T-helper 2 cell treated with Interferon-gamma antibody and Interleukin-4, amounts not matched to agents 5 μg/mL and 100 μg/mL, for 36 hours (primary cell): ENCODE measurements around the gene HDAC2.
"Not testable (repeated sequence)": the region's sequence is repeated elsewhere in the genome, so short reads cannot be mapped to it uniquely, and the experiment has no call there.

Experiments
- DNase-seq: peaks from one replicate; pipeline ENCODE4 v3.0.0; 2021; ENCODE audit warnings: low spot score
- H3K27ac Mint-ChIP-seq: one replicate; pipeline ENCODE4 v1.8.0; 2021; ENCODE audit warnings: mild to moderate bottlenecking, mixed read lengths
- H3K27me3 Mint-ChIP-seq: one replicate; pipeline ENCODE4 v1.8.0; 2021; ENCODE audit warnings: low read depth, mixed read lengths
- H3K36me3 Mint-ChIP-seq: one replicate; pipeline ENCODE4 v1.8.0; 2021; ENCODE audit warnings: low read depth, mixed read lengths
- H3K4me1 Mint-ChIP-seq: one replicate; pipeline ENCODE4 v1.8.0; 2021; ENCODE audit warnings: low read depth, mixed read lengths
- H3K4me3 Mint-ChIP-seq: one replicate; pipeline ENCODE4 v1.8.0; 2022; ENCODE audit warnings: mild to moderate bottlenecking, moderate library complexity, mixed read lengths
- H3K9me3 Mint-ChIP-seq: one replicate; pipeline ENCODE4 v1.8.0; 2021; ENCODE audit warnings: mixed read lengths

HDAC2 gene

GRCh38 chr6:113920663-113921267 lies 50.2 kb downstream of the HDAC2 start:
- Mint-ChIP-seq H3K4me3 (peak overlapping the region; percentile 18), H3K4me1 (peaks cover 11% of the 10 kb centered on the region), H3K27ac (no peak overlapping the region), H3K9me3 (no peaks in the 10 kb centered on the region), H3K36me3 (no peaks in the 10 kb centered on the region), H3K27me3 (peaks cover 8% of the 10 kb centered on the region)
- no peak for DNase-seq

DNA sequence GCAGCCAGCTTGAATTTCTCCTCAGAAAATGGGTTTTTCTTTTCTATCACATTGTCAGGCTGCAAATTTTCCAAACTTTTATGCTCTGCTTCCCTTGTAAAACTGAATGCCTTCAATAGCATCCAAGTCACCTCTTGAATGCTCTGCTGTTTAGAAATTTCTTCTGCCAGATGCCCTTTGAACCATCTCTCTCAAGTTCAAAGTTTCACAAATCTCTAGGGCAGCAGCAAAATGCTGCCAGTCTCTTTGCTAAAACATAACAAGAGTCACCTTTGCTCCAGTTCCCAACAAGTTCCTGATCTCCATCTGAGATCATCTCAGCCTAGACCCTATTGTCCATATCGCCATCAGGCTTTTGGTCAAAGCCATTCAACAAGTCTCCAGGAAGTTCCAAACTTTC lies 60.7 kb downstream of the HDAC2 start:
- not testable (repeated sequence) for DNase-seq, H3K27ac Mint-ChIP-seq, H3K4me3 Mint-ChIP-seq, H3K4me1 Mint-ChIP-seq, H3K9me3 Mint-ChIP-seq, H3K36me3 Mint-ChIP-seq
- H3K27me3 Mint-ChIP-seq, result peaks cover 20% of the 10 kb centered on the region

- no peak overlapping the region for H3K27ac Mint-ChIP-seq
- H3K4me3 Mint-ChIP-seq, result no peak overlapping the region
- H3K27me3 Mint-ChIP-seq, result peaks cover 13% of the 10 kb centered on the region
- peaks cover 2% of the 10 kb centered on the region for H3K4me1 Mint-ChIP-seq
- no peak for DNase-seq
- no peaks in the 10 kb centered on the region for H3K36me3 Mint-ChIP-seq
- no peaks in the 10 kb centered on the region for H3K9me3 Mint-ChIP-seq
These were observed 61.6 kb downstream of the HDAC2 start for GRCh38 chr6:113909224-113909856.

DNA sequence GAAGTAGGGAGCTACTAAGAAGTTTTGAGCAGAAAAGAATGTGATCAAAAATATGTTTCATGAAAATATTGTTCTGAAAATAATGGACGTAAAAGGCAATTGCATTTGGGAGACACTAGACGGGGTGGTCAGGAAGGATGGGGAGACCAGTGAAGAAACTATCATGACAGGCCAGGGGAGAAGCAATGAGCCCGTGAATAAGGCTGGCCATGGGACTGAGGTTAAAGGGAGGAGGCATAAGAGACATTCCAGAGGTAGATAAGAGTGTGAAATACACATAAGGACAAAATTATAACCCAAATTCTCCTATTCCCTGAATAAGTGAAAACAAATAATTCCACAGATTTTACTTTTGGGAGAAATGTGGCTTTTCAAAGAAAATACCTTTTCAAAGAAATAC lies 62.1 kb downstream of the HDAC2 start:
- Mint-ChIP-seq H3K36me3 (no peaks in the 10 kb centered on the region), H3K4me1 (peaks cover 2% of the 10 kb centered on the region), H3K27me3 (peaks cover 9% of the 10 kb centered on the region), H3K27ac (no peak overlapping the region), H3K4me3 (no peak overlapping the region), H3K9me3 (no peaks in the 10 kb centered on the region)
- no peak for DNase-seq

DNA sequence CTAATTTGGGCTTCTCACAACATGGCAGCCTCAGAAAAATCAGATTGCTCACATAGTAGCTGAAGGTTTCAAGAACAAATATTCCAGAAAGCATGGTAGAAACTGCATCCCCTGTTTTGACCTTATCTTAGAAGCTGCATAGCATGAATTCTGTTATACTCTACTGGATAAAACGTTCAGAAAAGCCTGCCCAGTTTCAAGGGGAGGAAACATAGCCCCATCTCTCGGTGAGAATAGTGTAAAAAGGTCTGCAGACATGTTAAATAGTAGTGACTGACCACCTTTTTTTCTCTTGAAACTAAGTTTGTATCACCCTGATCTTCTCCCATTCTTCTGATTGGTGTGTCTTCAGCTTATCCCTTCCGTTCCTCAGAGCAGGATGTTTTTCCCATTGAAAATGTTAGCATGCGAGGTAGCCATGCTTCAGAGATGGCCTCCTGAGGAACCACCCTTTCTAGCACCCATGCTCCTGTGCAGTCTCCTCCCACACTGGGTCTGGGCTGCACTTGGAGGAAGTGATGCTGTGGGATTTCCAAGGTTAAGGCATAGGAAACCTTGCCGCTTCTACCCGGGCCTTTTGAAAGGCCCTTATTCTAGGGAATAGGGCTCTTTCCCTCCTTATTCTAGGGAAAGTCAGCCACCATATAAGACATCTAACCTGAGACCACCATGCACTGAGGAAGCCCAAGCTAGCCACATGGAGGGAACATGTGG lies 63.7 kb downstream of the HDAC2 start:
- H3K4me3 Mint-ChIP-seq, result no peak overlapping the region
- H3K27ac Mint-ChIP-seq, result no peak overlapping the region
- no peaks in the 10 kb centered on the region for H3K36me3 Mint-ChIP-seq
- DNase-seq, result no peak
- H3K4me1 Mint-ChIP-seq, result peaks cover 2% of the 10 kb centered on the region
- H3K27me3 Mint-ChIP-seq, result peaks cover 4% of the 10 kb centered on the region
- no peaks in the 10 kb centered on the region for H3K9me3 Mint-ChIP-seq

DNA sequence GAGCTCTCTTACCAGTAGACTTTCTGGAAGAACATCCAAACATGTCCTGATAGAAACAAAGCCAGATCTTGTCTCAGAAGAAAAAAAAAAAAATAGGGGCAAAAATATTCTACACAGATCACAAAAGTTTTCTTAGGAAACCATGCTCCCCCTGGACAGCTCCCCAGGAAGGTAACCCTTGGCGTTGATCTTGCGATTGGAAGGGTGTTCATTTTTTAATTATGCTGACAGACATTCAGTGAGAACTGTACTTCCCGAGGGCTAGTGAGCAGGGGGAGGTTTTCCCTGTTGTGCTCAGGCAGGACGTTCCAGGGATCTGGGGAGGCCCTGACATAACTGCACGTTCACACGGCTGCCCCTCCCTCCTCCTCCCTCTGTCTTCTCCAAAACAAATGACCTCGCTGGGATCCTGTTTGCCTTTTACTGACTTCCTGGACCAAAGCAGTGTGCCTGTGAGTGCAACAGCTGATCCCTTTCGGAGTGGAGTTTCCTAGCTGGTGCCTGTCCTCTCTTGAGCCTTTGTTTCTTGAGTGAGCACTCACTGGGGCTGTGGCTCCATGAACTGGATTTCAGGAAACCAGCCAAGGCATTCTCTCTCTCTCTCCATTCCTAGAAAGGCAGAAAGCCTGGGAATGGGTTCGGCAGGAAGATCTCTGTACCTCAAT lies 67.2 kb downstream of the HDAC2 start:
- Mint-ChIP-seq H3K27ac (no peak overlapping the region), H3K36me3 (no peaks in the 10 kb centered on the region), H3K27me3 (no peaks in the 10 kb centered on the region), H3K9me3 (no peaks in the 10 kb centered on the region), H3K4me1 (no peaks in the 10 kb centered on the region), H3K4me3 (no peak overlapping the region)
- no peak for DNase-seq

DNA sequence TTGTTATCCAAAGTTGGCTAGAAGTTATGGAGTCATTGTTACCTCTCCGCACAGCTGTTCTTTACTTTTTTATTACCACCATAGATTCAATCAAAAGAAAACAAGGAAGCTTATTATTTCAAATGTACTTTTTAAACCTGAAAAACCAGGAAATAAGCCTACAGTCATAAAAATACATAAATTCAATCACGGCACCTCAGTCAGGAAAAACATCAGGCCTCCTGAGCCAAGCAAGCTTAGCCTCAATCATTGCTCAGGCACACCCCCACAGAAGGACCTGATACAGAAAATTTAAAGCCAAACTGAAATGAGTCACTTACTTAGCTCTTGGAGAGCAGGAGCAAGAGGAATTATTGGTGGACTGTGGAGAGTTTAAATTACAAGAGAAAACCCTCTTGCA lies 69.5 kb downstream of the HDAC2 start:
- no peaks in the 10 kb centered on the region for H3K4me1 Mint-ChIP-seq
- H3K4me3 Mint-ChIP-seq, result no peak overlapping the region
- no peaks in the 10 kb centered on the region for H3K27me3 Mint-ChIP-seq
- no peaks in the 10 kb centered on the region for H3K36me3 Mint-ChIP-seq
- DNase-seq, result no peak
- no peak overlapping the region for H3K27ac Mint-ChIP-seq
- no peaks in the 10 kb centered on the region for H3K9me3 Mint-ChIP-seq

- Mint-ChIP-seq H3K4me3 (no peak overlapping the region), H3K36me3 (no peaks in the 10 kb centered on the region), H3K27me3 (peaks cover 2% of the 10 kb centered on the region), H3K9me3 (no peaks in the 10 kb centered on the region), H3K4me1 (no peaks in the 10 kb centered on the region), H3K27ac (no peak overlapping the region)
- no peak for DNase-seq
These were observed 76.0 kb downstream of the HDAC2 start for GRCh38 chr6:113894712-113895674.

DNA sequence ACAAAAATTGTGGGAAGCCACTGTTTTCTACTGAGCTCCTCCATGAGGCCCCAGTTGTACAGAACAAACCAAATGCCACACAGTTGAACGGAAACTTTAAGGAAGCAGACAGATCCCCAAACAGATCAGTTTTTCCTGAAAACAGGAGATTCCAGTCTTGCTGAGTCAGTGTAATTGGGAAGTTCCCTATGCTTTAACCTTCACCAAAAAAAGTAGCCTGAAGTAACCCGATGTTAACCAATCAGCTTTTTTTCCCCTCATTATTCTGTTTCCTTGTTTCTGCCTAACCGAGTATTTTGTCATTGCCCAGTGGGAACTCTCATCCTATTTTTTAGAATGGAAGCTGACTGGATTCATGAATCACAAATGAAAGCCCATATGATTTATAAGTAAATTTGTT lies 77.1 kb downstream of the HDAC2 start:
- Mint-ChIP-seq H3K9me3 (no peaks in the 10 kb centered on the region), H3K4me1 (no peaks in the 10 kb centered on the region), H3K27ac (no peak overlapping the region), H3K36me3 (no peaks in the 10 kb centered on the region), H3K27me3 (peaks cover 2% of the 10 kb centered on the region), H3K4me3 (no peak overlapping the region)
- DNase-seq, result no peak

DNA sequence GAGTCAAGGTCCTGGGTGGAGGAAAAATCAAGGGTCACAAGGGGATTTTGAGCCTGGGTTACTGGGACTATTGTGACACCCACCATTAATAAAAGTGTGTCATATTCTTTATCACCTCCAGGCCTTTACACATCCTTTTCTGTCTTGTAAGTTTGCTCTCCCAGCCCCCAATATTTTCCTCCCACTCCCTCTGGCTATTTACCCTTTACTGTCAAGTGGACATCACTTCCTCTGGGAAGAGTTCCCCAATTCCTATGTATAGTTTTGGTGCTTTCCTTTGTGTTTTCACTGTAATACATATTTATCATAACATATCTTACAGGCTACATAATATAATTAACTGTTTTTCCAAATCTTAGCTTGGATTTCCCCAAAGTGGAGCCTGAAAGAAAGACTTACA lies 77.5 kb downstream of the HDAC2 start:
- H3K36me3 Mint-ChIP-seq, result no peaks in the 10 kb centered on the region
- no peak overlapping the region for H3K27ac Mint-ChIP-seq
- H3K27me3 Mint-ChIP-seq, result peaks cover 2% of the 10 kb centered on the region
- no peaks in the 10 kb centered on the region for H3K4me1 Mint-ChIP-seq
- no peak for DNase-seq
- no peaks in the 10 kb centered on the region for H3K9me3 Mint-ChIP-seq
- no peak overlapping the region for H3K4me3 Mint-ChIP-seq

DNA sequence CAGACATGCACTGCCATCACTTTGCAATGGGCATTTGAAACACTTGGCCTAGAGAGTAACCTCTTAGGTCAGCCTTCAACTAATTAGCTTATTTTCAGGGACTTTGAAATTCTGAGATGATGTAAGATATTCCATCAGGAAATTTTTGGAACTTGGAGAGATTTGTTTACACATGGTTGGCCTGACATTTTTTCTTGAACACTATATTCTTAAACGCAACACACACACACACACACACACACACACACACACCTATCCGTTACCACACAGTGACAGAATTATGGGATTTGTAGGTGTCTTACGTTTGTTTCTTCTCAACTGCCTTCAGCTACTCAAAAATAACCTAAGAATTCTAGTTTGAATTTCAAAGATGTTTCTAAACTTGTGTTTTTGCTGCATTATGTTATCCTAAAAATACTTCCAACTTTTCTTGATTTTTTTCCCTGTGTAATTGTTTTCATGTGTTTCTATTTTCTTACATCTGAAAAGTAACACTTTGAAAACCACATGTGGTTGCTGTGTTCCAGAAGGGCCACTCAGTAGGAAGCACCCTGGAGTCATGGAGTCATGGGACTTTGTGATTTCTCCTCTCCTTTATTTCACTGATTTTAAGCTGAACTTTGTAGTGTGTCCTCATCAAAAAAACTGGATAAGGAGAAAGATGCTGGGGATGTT lies 81.9 kb downstream of the HDAC2 start:
- Mint-ChIP-seq H3K27me3 (no peaks in the 10 kb centered on the region), H3K9me3 (no peaks in the 10 kb centered on the region)

DNA sequence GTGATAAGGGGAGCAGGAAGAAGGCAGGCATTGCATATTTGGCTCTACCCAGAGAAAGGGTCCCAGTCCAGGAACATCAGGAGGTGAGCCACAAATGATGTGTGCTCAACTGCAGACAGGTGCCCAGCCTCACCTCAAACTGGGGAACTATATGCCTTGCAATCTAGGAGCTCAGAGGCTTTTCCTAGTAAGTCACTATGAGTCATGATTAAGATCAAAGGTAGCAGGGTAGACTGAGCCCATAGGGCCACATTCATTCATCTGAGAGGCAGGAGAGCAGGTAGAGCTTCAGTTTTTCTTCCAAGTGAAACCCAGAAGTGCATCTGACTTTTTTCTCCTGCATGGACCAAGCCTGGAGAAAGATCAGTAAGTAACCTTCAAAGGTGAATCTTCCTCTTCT lies 82.5 kb downstream of the HDAC2 start:
- no peak for DNase-seq
- no peaks in the 10 kb centered on the region for H3K36me3 Mint-ChIP-seq
- H3K4me1 Mint-ChIP-seq, result no peaks in the 10 kb centered on the region
- no peak overlapping the region for H3K27ac Mint-ChIP-seq
- H3K4me3 Mint-ChIP-seq, result no peak overlapping the region
- H3K27me3 Mint-ChIP-seq, result no peaks in the 10 kb centered on the region
- no peaks in the 10 kb centered on the region for H3K9me3 Mint-ChIP-seq

More for the DNA sequence above, 81.9 kb downstream of the HDAC2 start:
- no peak overlapping the region for H3K4me3 Mint-ChIP-seq
- no peaks in the 10 kb centered on the region for H3K36me3 Mint-ChIP-seq
- no peak overlapping the region for H3K27ac Mint-ChIP-seq
- no peaks in the 10 kb centered on the region for H3K4me1 Mint-ChIP-seq
- no peak for DNase-seq

GRCh38 chr6:113886512-113886911 lies 84.4 kb downstream of the HDAC2 start:
- Mint-ChIP-seq H3K27ac (no peak overlapping the region), H3K9me3 (no peaks in the 10 kb centered on the region), H3K4me1 (no peaks in the 10 kb centered on the region), H3K4me3 (no peak overlapping the region), H3K36me3 (no peaks in the 10 kb centered on the region), H3K27me3 (no peaks in the 10 kb centered on the region)
- no peak for DNase-seq
